ENCODE data around the gene VRK3. TPM values are rescaled to one million over a fixed set of nuclear protein-coding genes. Genes with fewer than 3 reads are reported as not detected.
"Not testable (repeated sequence)": the region's sequence is repeated elsewhere in the genome, so short reads cannot be mapped to it uniquely, and the experiment has no call there.

VRK3 gene, protein sequence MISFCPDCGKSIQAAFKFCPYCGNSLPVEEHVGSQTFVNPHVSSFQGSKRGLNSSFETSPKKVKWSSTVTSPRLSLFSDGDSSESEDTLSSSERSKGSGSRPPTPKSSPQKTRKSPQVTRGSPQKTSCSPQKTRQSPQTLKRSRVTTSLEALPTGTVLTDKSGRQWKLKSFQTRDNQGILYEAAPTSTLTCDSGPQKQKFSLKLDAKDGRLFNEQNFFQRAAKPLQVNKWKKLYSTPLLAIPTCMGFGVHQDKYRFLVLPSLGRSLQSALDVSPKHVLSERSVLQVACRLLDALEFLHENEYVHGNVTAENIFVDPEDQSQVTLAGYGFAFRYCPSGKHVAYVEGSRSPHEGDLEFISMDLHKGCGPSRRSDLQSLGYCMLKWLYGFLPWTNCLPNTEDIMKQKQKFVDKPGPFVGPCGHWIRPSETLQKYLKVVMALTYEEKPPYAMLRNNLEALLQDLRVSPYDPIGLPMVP
- total RNA-seq (17.8 TPM), polyA plus RNA-seq (24.4 TPM)

DNA sequence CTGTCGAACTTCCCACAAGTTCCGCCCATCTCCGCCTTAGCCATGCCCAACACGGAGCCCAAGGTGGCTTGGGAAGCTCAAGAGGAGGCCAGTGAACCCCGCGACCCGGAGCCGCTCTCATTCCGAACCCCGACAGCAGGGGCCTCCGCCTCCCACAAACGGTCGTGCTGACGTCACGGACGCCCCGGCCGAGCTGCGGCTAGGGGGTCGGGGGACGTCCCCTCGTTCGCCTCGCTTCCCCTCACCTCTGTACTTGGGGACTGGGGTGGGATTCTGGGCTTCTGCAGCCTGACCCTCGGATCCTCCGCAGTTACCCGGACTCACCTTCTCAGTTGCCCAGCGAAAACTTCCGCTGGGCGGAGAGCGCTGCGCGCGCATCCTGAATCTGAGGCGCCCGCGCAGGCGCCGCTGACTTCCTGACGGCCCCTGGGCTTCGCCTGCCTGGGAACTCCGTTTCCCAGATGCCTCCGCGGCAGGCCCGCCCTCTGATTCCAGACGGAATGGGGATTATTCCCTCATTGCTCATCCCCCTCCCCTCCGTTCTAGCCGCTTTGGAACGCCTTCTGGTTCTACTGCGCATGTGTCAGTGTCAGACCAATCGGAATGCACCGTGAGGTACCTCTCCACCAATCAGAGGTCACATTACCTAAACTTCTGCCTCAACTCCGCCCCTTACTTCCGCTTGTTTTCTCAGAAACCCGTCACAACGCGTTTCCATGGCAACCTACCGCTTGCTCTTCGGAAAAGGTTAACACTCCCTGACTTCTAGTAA lies at the start of gene VRK3:
Gene VRK3, minus strand, starts transcription at position 351 of the 772 bp plus-strand sequence. CDS start 9,210 bp downstream, outside the sequence.
- DNase-seq (ENCODE audit: extremely low spot score): peak; percentile 100
- Histone ChIP-seq H3K4me3 (ENCODE audit: low read depth, low read length) (peak within 1 kb of the TSS; percentile 72), H3K36me3 (ENCODE audit: insufficient read depth) (no peaks in the 10 kb centered on the region), H3K4me1 (ENCODE audit: insufficient read depth) (peaks cover 2% of the 10 kb centered on the region), H3K27ac (ENCODE audit: low read depth) (peak within 1 kb of the TSS; percentile 86)
- WGBS: under 1% methylated on average over 59 of the region's 59 CpGs

- H3K36me3 ChIP-seq (ENCODE audit: insufficient read depth); H3K4me3 ChIP-seq (ENCODE audit: low read depth, low read length); H3K27ac ChIP-seq (ENCODE audit: low read depth); H3K4me1 ChIP-seq (ENCODE audit: insufficient read depth); DNase-seq (ENCODE audit: extremely low spot score): not testable (repeated sequence)
- WGBS: 78% methylated on average over 5 of the region's 5 CpGs
Observed at GRCh38 chr19:50068382-50068781, 43.2 kb upstream of the VRK3 start.

- Histone ChIP-seq H3K4me3 (ENCODE audit: low read depth, low read length) (no peak overlapping the region), H3K36me3 (ENCODE audit: insufficient read depth) (no peaks in the 10 kb centered on the region), H3K27ac (ENCODE audit: low read depth) (no peak overlapping the region), H3K4me1 (ENCODE audit: insufficient read depth) (no peaks in the 10 kb centered on the region)
- no peak for DNase-seq (ENCODE audit: extremely low spot score)
- whole genome bisulfite sequencing: 79% methylated on average over 6 of the region's 6 CpGs
Observed at GRCh38 chr19:50067575-50067974, 42.4 kb upstream of the VRK3 start.

DNA sequence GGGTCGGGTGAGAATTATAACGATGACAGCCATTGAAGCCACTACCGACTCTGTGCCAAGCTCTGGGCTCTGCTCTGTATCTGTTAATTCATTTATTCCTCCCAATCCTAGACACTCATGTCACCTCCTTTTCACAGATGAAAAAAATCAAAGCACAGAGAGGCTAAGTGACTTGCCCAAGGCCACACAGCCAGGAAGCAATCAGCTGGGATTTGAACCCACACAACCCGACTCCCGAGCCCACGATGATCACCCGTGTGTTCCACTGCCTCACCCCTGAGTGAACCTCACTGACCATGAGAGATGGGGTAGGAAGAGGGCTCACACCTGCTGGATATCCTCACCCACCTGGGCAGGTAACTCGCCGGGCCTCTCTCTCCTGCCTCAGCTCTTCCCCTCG lies 40.8 kb upstream of the VRK3 start:
- no peaks in the 10 kb centered on the region for H3K36me3 ChIP-seq (ENCODE audit: insufficient read depth)
- DNase-seq (ENCODE audit: extremely low spot score): no peak
- WGBS: 88% methylated on average over 10 of the region's 10 CpGs
- no peak overlapping the region for H3K27ac ChIP-seq (ENCODE audit: low read depth)
- no peaks in the 10 kb centered on the region for H3K4me1 ChIP-seq (ENCODE audit: insufficient read depth)
- H3K4me3 ChIP-seq (ENCODE audit: low read depth, low read length): no peak overlapping the region

- 83% methylated on average over 5 of the region's 5 CpGs for WGBS
- DNase-seq (ENCODE audit: extremely low spot score): no peak
Observed at GRCh38 chr19:50061650-50062049, 36.5 kb upstream of the VRK3 start.

DNA sequence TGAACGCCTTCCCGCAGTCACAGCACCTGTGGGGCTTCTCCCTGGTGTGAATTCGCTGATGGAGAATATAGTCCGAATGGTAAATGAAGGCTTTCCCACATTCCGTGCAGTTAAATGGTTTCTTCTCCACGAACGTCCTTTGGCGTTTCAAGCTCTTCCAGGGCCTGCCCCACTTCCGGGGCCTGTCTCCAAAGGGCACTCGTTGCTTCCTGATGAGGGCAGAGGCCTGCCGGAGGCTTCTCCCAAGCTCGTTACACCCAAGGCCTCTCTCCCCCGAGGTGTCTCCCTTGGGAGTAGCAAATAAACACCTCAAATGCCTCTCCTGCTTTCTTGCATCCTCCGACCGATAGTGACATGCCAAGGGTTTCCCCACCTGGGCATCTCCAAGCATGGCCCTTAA lies 34.9 kb upstream of the VRK3 start:
- no peaks in the 10 kb centered on the region for H3K4me1 ChIP-seq (ENCODE audit: insufficient read depth)
- H3K27ac ChIP-seq (ENCODE audit: low read depth): no peak overlapping the region
- H3K36me3 ChIP-seq (ENCODE audit: insufficient read depth): no peaks in the 10 kb centered on the region
- no peak overlapping the region for H3K4me3 ChIP-seq (ENCODE audit: low read depth, low read length)
- WGBS: 79% methylated on average over 15 of the region's 15 CpGs
- DNase-seq (ENCODE audit: extremely low spot score): no peak

More at GRCh38 chr19:50061650-50062049, 36.5 kb upstream of the VRK3 start:
- Histone ChIP-seq H3K4me1 (ENCODE audit: insufficient read depth) (no peaks in the 10 kb centered on the region), H3K27ac (ENCODE audit: low read depth) (no peak overlapping the region), H3K36me3 (ENCODE audit: insufficient read depth) (no peaks in the 10 kb centered on the region), H3K4me3 (ENCODE audit: low read depth, low read length) (no peak overlapping the region)

DNA sequence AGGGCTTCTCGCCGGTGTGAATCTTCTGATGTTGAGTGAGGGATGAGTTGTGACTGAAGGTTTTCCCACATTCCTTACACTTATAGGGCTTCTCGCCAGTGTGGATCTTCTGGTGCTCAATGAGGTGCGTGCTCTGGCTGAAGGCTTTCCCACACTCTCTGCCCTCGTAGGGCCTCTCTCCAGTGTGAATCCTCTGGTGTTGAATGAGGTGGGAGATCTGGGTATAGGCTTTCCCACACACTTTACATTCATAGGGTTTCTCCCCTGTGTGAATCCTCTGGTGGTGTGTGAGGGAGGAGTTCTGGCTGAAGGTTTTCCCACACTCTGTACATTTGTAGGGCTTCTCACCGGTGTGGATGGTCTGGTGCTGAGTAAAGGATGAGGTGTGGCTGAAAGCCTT lies 33.9 kb upstream of the VRK3 start:
- Histone ChIP-seq H3K4me1 (ENCODE audit: insufficient read depth) (no peaks in the 10 kb centered on the region), H3K4me3 (ENCODE audit: low read depth, low read length) (no peak overlapping the region), H3K36me3 (ENCODE audit: insufficient read depth) (no peaks in the 10 kb centered on the region), H3K27ac (ENCODE audit: low read depth) (no peak overlapping the region)
- no peak for DNase-seq (ENCODE audit: extremely low spot score)
- 88% methylated on average over 6 of the region's 6 CpGs for WGBS

GRCh38 chr19:50058425-50058824 lies 33.3 kb upstream of the VRK3 start:
- Histone ChIP-seq H3K4me1 (ENCODE audit: insufficient read depth) (no peaks in the 10 kb centered on the region), H3K36me3 (ENCODE audit: insufficient read depth) (no peaks in the 10 kb centered on the region), H3K4me3 (ENCODE audit: low read depth, low read length) (no peak overlapping the region), H3K27ac (ENCODE audit: low read depth) (no peak overlapping the region)
- no peak for DNase-seq (ENCODE audit: extremely low spot score)
- WGBS: 92% methylated on average over 2 of the region's 2 CpGs

DNA sequence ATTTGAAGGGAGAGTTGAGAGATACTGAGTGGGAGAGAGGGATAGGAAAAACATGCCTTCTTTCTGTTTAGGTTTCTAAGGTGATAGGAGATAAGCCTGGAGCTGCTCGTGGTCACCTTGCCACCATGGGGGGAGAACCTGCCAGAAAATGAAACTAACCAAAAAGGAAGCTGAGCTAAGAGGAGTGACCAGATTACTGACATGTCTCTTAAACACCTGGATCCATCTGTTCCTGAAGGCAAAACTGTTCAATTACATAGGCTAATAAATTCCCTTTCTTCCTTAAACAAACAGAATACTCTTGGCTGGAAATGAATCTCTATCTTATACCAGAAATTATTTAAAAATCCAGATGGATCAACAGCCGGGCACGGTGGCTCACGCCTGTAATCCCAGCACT lies 27.9 kb upstream of the VRK3 start:
- H3K36me3 ChIP-seq (ENCODE audit: insufficient read depth): no peaks in the 10 kb centered on the region
- no peak for DNase-seq (ENCODE audit: extremely low spot score)
- no peak overlapping the region for H3K27ac ChIP-seq (ENCODE audit: low read depth)
- WGBS: 69% methylated on average over 4 of the region's 4 CpGs
- no peak overlapping the region for H3K4me3 ChIP-seq (ENCODE audit: low read depth, low read length)
- no peaks in the 10 kb centered on the region for H3K4me1 ChIP-seq (ENCODE audit: insufficient read depth)

DNA sequence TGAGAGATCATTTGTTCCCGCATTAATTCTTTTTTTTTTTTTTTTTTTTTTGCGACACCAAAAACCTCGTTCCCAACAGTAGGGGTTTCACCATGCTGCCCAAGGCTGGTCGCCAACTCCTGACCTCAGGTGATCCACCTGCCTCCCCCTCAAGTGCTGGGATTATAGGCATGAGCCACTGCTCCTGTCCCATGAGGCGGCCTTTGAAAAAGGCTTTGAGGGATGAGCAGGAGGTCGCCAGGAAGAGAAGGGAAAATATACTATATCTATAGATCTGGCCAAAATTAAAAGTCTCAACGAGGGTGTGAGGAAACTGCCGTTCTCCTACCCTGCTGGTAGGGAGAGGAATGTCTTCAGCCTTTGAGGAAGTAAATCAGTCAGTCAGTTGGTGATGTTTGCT lies 26.8 kb upstream of the VRK3 start:
- H3K4me3 ChIP-seq (ENCODE audit: low read depth, low read length): no peak overlapping the region
- WGBS: 68% methylated on average over 8 of the region's 8 CpGs

GRCh38 chr19:50051228-50051895 lies 26.2 kb upstream of the VRK3 start:
- not testable (repeated sequence) for H3K4me1 ChIP-seq (ENCODE audit: insufficient read depth); H3K27ac ChIP-seq (ENCODE audit: low read depth); H3K36me3 ChIP-seq (ENCODE audit: insufficient read depth); DNase-seq (ENCODE audit: extremely low spot score)
- H3K4me3 ChIP-seq (ENCODE audit: low read depth, low read length): peak overlapping the region; percentile 37
- 41% methylated on average over 16 of the region's 16 CpGs for WGBS

More for the DNA sequence above, 26.8 kb upstream of the VRK3 start:
- H3K4me1 ChIP-seq (ENCODE audit: insufficient read depth): no peaks in the 10 kb centered on the region
- H3K36me3 ChIP-seq (ENCODE audit: insufficient read depth): no peaks in the 10 kb centered on the region
- H3K27ac ChIP-seq (ENCODE audit: low read depth): no peak overlapping the region
- no peak for DNase-seq (ENCODE audit: extremely low spot score)

DNA sequence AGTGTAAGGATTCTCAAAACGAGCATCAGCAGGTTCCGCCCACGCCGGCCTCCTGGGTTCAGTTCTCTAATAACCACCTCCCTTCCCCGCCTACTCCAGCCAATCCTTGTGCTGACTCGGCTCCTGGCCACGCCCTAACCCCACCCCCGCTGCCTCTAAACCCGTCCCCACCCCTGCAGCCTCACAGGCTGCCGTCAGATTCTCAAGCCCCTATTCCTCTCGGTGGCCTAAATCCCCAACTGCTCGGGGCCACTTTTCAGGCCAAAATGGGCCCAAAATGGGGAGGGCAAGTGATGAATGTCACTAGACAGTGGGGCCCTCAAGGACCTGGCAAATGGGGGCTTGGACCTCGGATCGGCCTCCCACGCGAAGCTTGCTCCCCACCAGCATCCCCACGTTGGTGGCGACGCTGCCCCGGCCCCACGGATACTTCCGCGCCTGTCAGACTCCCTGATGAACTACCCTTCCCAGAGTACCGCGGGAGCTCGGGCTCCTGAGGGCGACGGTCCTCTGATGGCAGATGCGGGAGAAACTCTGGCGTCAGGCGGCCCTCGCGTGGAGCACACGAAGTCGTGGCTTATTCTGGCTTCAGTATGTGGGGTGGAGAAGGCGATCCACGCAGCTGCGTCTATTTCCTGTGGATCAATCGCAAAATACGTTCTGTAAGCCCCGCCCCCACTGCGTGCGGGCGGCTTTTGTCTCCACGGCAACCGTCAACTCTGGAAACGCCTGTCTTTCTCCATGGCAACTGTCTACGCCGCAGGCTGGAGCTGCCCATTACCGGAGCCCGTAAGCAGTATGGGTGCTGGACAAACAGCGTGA lies 25.4 kb upstream of the VRK3 start:
- Histone ChIP-seq H3K4me3 (ENCODE audit: low read depth, low read length) (peak overlapping the region; percentile 37), H3K36me3 (ENCODE audit: insufficient read depth) (peaks cover 1% of the 10 kb centered on the region), H3K27ac (ENCODE audit: low read depth) (no peak overlapping the region), H3K4me1 (ENCODE audit: insufficient read depth) (no peaks in the 10 kb centered on the region)
- WGBS: under 1% methylated on average over 52 of the region's 52 CpGs
- peak; percentile 71 for DNase-seq (ENCODE audit: extremely low spot score)

GRCh38 chr19:50047671-50048070 lies 22.5 kb upstream of the VRK3 start:
- Histone ChIP-seq H3K4me3 (ENCODE audit: low read depth, low read length) (no peak overlapping the region), H3K27ac (ENCODE audit: low read depth) (no peak overlapping the region), H3K36me3 (ENCODE audit: insufficient read depth) (peaks cover 5% of the 10 kb centered on the region), H3K4me1 (ENCODE audit: insufficient read depth) (no peaks in the 10 kb centered on the region)
- no peak for DNase-seq (ENCODE audit: extremely low spot score)
- WGBS: 92% methylated on average over 4 of the region's 4 CpGs
